Stimulated activated naive B cell treated with anti-CD40 and anti-IgM and Interleukin-4, amounts not matched to agents 10 μg/mL and 1 μg/mL and 100 μg/mL, for 72 hours (primary cell): Measurements from ENCODE around the gene SHFL.

Experiments
- ATAC-seq, 2 donors: fragments of 150-1000 bp; cut with Tn5 transposase; replicated peaks; 2 replicates each; pipeline ENCODE4 v1.10.0; 2021; ENCODE audit warnings: moderate library complexity in 1 of 2
- DNase-seq: peaks from one replicate; pipeline ENCODE4 v3.0.0; 2021
- H3K27ac Mint-ChIP-seq: one replicate; pipeline ENCODE4 v1.8.0; 2022; ENCODE audit warnings: mild to moderate bottlenecking, mixed read lengths
- H3K27me3 Mint-ChIP-seq, 2 donors: one replicate each; pipeline ENCODE4 v1.8.0; 2022; ENCODE audit warnings: mixed read lengths in 2 of 2
- H3K36me3 Mint-ChIP-seq, 2 donors: one replicate each; pipeline ENCODE4 v1.8.0; 2022; ENCODE audit warnings: mixed read lengths in 2 of 2, mild to moderate bottlenecking in 1 of 2
- H3K4me1 Mint-ChIP-seq, 2 donors: one replicate each; pipeline ENCODE4 v1.8.0; 2022; ENCODE audit warnings: mixed read lengths in 2 of 2, mild to moderate bottlenecking in 1 of 2
- H3K4me3 Mint-ChIP-seq, 2 donors: one replicate each; pipeline ENCODE4 v1.8.0; 2022; ENCODE audit warnings: mild to moderate bottlenecking in 2 of 2, mixed read lengths in 2 of 2, moderate library complexity in 1 of 2
- H3K9me3 Mint-ChIP-seq, 2 donors: one replicate each; pipeline ENCODE4 v1.8.0; 2022; ENCODE audit warnings: mixed read lengths in 2 of 2, mild to moderate bottlenecking in 1 of 2

Gene SHFL

DNA sequence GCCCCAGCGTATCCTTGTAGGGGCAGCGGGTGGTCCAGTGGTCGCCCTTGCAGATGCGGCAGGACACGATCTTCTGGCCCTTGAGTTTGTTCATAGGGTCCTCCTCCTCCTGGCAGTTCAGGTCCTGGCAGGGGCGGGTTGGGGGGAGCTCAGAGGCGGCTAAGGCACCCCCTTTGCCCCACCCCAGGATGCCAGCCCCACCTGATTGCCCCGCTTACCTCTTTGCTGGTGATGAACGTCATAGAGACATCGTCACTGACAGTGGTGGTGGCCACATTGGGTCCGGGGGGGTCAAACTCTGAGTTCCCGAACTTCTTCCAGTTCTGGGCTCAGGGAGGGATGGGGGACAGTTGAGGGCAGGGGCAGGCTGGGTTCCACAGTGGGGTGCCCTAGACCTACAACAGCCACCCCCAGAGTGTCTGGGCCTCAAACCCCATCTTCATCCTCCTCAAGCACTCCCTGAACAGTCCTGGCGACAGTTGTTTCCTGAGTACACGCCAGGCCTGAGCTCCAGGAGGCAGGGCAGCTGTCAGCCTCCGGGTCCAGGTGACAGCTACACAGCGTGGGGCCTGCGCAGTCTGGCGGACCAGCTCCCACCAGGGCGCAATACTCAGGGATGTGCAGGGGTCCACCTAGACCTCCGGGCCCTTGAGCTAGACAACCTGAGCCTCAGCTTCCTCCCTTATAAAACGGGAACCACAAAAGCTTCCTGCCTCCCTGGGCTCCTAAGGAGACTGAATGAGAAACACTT, 30.9 kb downstream of the SHFL start:
- peak overlapping the region; percentile 96 for H3K27ac Mint-ChIP-seq
- DNase-seq (no peak), ATAC-seq (no peak)
- H3K9me3 Mint-ChIP-seq = peaks cover 0 to 2% of the 10 kb centered on the region in 2 donors
- peaks cover 0 to 4% of the 10 kb centered on the region in 2 donors for H3K27me3 Mint-ChIP-seq
- peaks cover 65 to 67% of the 10 kb centered on the region in 2 donors for H3K36me3 Mint-ChIP-seq
- peak overlapping the region; percentile 50 to 82 for H3K4me3 Mint-ChIP-seq
- H3K4me1 Mint-ChIP-seq = peaks cover 51 to 81% of the 10 kb centered on the region in 2 donors

- Mint-ChIP-seq H3K4me1 (peaks cover 39 to 80% of the 10 kb centered on the region in 2 donors), H3K9me3 (peaks cover 0 to 2% of the 10 kb centered on the region in 2 donors), H3K27me3 (peaks cover 0 to 1% of the 10 kb centered on the region in 2 donors), H3K27ac (peak overlapping the region; percentile 96), H3K36me3 (peaks cover 48 to 53% of the 10 kb centered on the region in 2 donors), H3K4me3 (peak overlapping the region; percentile 96 to 97)
- DNase-seq (no peak), ATAC-seq (no peak)
Measured at GRCh38 chr19:10118960-10119359, 32.8 kb downstream of the SHFL start.

- Mint-ChIP-seq H3K4me3 (no peak overlapping the region), H3K9me3 (peaks cover 0 to 1% of the 10 kb centered on the region in 2 donors), H3K27me3 (no peaks in the 10 kb centered on the region), H3K27ac (no peak overlapping the region), H3K4me1 (peaks cover 34 to 73% of the 10 kb centered on the region in 2 donors), H3K36me3 (peaks cover 39 to 43% of the 10 kb centered on the region in 2 donors)
- no peak for ATAC-seq
- DNase-seq = no peak
Measured at GRCh38 chr19:10120538-10121189, 34.5 kb downstream of the SHFL start.

DNA sequence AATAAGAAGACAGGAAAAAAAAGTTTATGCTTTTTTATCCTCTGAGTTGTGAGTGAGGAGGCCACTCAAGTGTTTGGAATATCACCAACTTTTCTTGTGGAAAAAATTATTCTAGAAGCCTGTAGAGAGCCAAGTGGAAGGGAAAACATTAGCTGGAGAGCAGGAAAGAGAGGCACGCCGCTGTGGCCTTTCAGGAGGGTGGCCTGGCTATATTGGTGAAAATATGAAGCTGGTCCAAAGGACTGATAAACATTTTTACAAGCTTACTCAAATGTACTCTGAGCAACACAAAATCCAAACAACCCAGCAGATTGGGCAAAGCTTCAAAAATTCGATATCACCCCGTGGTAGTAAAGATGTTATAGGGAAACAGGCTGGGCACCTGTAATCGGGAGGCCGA, 35.9 kb downstream of the SHFL start:
- Mint-ChIP-seq H3K36me3 (peaks cover 26 to 32% of the 10 kb centered on the region in 2 donors), H3K4me1 (peaks cover 25 to 60% of the 10 kb centered on the region in 2 donors), H3K27ac (no peak overlapping the region), H3K9me3 (peaks cover 0 to 1% of the 10 kb centered on the region in 2 donors), H3K27me3 (no peaks in the 10 kb centered on the region), H3K4me3 (peak overlapping the region in 1 of 2 donors; percentile 30)
- ATAC-seq (no peak), DNase-seq (no peak)

DNA sequence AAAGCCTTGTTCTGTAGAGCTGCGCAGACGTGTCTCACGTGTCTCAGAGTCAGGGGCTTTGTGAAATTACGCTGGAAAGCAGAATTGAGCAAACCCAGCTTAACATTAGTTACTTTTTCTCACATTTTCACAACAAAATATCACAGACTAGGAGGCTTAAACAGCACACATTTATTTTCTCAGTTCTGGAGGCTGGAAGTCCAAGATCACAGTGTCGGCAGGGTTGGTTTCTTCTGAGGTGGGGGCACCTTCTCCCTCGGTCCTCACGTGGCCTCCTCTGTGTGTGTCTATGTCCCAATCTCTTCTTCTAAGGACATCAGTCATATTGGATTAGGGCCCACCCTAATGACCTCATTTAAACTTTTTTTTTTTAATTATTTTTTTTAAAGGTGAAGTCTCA, 38.3 kb downstream of the SHFL start:
- Mint-ChIP-seq H3K9me3 (peaks cover 0 to 1% of the 10 kb centered on the region in 2 donors), H3K27me3 (no peaks in the 10 kb centered on the region), H3K27ac (peak overlapping the region; percentile 76), H3K36me3 (peaks cover 16 to 24% of the 10 kb centered on the region in 2 donors), H3K4me3 (no peak overlapping the region), H3K4me1 (peaks cover 18 to 44% of the 10 kb centered on the region in 2 donors)
- DNase-seq (no peak), ATAC-seq (no peak)

GRCh38 chr19:10126213-10126639, 40.1 kb downstream of the SHFL start:
- Mint-ChIP-seq H3K4me1 (peaks cover 13 to 34% of the 10 kb centered on the region in 2 donors), H3K27me3 (no peaks in the 10 kb centered on the region), H3K9me3 (peaks cover 0 to 1% of the 10 kb centered on the region in 2 donors), H3K36me3 (peaks cover 15 to 21% of the 10 kb centered on the region in 2 donors), H3K27ac (peak overlapping the region; percentile 90), H3K4me3 (no peak overlapping the region)
- ATAC-seq = peak; percentile 95 to 96
- no peak for DNase-seq

GRCh38 chr19:10132905-10133304, 46.8 kb downstream of the SHFL start:
- H3K4me3 Mint-ChIP-seq = no peak overlapping the region
- H3K9me3 Mint-ChIP-seq = peaks cover 0 to 3% of the 10 kb centered on the region in 2 donors
- no peak for ATAC-seq
- H3K4me1 Mint-ChIP-seq = peaks cover 8 to 11% of the 10 kb centered on the region in 2 donors
- H3K36me3 Mint-ChIP-seq = peaks cover 40 to 63% of the 10 kb centered on the region in 2 donors
- no peak for DNase-seq
- H3K27ac Mint-ChIP-seq = no peak overlapping the region
- H3K27me3 Mint-ChIP-seq = no peaks in the 10 kb centered on the region

GRCh38 chr19:10133596-10133995, 47.5 kb downstream of the SHFL start:
- H3K36me3 Mint-ChIP-seq = peaks cover 37 to 64% of the 10 kb centered on the region in 2 donors

GRCh38 chr19:10134040-10134439, 47.9 kb downstream of the SHFL start:
- H3K27me3 Mint-ChIP-seq = no peaks in the 10 kb centered on the region
- no peak overlapping the region for H3K4me3 Mint-ChIP-seq
- peaks cover 0 to 3% of the 10 kb centered on the region in 2 donors for H3K9me3 Mint-ChIP-seq
- peaks cover 40 to 68% of the 10 kb centered on the region in 2 donors for H3K36me3 Mint-ChIP-seq
- peaks cover 7 to 11% of the 10 kb centered on the region in 2 donors for H3K4me1 Mint-ChIP-seq
- no peak overlapping the region for H3K27ac Mint-ChIP-seq
- DNase-seq = no peak
- no peak for ATAC-seq

More at GRCh38 chr19:10133596-10133995, 47.5 kb downstream of the SHFL start:
- H3K9me3 Mint-ChIP-seq = peaks cover 0 to 3% of the 10 kb centered on the region in 2 donors
- H3K4me3 Mint-ChIP-seq = no peak overlapping the region
- no peaks in the 10 kb centered on the region for H3K27me3 Mint-ChIP-seq
- no peak for DNase-seq
- ATAC-seq = no peak
- H3K4me1 Mint-ChIP-seq = peaks cover 7 to 11% of the 10 kb centered on the region in 2 donors
- peak overlapping the region; percentile 20 for H3K27ac Mint-ChIP-seq

GRCh38 chr19:10135551-10136334, 49.6 kb downstream of the SHFL start:
- H3K4me3 Mint-ChIP-seq = peak overlapping the region in 1 of 2 donors; percentile 47
- H3K4me1 Mint-ChIP-seq = peaks cover 7 to 15% of the 10 kb centered on the region in 2 donors
- peak overlapping the region; percentile 59 for H3K27ac Mint-ChIP-seq
- ATAC-seq (peak in 1 of 2 donors; percentile 5), DNase-seq (no peak)
- peaks cover 48 to 78% of the 10 kb centered on the region in 2 donors for H3K36me3 Mint-ChIP-seq
- H3K27me3 Mint-ChIP-seq = no peaks in the 10 kb centered on the region
- H3K9me3 Mint-ChIP-seq = peaks cover 0 to 3% of the 10 kb centered on the region in 2 donors

- peak overlapping the region; percentile 31 for H3K27ac Mint-ChIP-seq
- peaks cover 0 to 3% of the 10 kb centered on the region in 2 donors for H3K9me3 Mint-ChIP-seq
- H3K4me1 Mint-ChIP-seq = peaks cover 7 to 15% of the 10 kb centered on the region in 2 donors
- no peak for ATAC-seq
- H3K36me3 Mint-ChIP-seq = peaks cover 52 to 79% of the 10 kb centered on the region in 2 donors
- no peak overlapping the region for H3K4me3 Mint-ChIP-seq
- H3K27me3 Mint-ChIP-seq = no peaks in the 10 kb centered on the region
- DNase-seq = no peak
Measured at GRCh38 chr19:10136936-10137335, 50.8 kb downstream of the SHFL start.

DNA sequence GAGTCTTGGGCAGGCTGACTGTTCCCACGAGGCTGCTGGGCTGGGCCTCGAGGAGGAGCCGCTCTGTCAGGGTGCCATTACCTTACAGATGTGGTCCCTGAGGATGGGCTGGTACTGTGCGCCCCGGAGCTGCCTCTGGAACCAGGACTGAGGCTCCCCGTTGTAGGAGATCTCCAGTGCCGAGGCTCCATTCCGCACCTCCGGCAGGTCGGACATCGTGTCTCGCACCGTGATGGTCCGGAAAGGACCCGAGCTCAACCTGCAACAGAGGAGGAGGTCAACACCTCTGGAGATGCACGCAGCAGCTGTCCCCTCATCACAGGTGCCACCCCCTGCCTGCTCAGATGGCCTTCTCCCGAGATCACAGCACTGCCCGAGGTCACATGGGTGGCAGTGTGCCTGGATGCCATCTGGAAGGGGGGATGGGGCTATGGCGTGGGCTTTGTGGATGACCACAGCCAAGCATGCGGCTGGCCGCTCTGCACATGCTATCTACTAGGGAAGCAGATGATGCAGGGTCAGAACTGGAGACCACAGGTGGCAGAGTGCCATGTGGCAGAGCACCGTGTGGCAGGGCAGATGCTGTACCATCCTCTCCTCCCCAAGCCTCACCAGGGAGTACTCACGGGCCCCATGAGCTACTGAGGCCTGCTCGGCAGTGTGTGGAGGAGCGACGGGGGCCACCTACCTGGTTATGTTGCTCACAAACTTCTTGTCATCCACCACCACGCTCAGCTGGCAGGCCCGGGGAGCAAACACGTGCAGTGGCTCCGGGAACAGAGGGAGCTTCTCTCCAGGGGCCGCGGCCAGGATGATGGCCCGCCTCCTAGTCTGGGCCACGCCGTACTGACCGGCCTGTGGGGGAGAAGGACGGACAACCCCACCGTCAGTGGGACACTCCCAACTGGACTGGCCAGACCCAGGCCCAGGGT, 51.9 kb downstream of the SHFL start:
- Mint-ChIP-seq H3K36me3 (peaks cover 45 to 71% of the 10 kb centered on the region in 2 donors), H3K4me3 (no peak overlapping the region), H3K4me1 (peaks cover 4 to 11% of the 10 kb centered on the region in 2 donors), H3K27ac (peak overlapping the region; percentile 37), H3K27me3 (no peaks in the 10 kb centered on the region), H3K9me3 (peaks cover 0 to under 1% of the 10 kb centered on the region in 2 donors)
- DNase-seq = no peak
- peak in 1 of 2 donors; percentile 30 for ATAC-seq
